Nephron (organoid): ENCODE data around the gene PTPRD.

Source experiments
- H3K27ac Mint-ChIP-seq, 3 experiments: 2 replicates each; pipeline ENCODE4 v1.8.0; 2020; ENCODE audit warnings: mixed read lengths in 3 of 3, mild to moderate bottlenecking in 2 of 3, moderate library complexity in 1 of 3
- H3K27me3 Mint-ChIP-seq: 2 replicates; pipeline ENCODE4 v1.8.0; 2021; ENCODE audit warnings: low read depth, mild to moderate bottlenecking, moderate library complexity, mixed read lengths
- H3K36me3 Mint-ChIP-seq: 2 replicates; pipeline ENCODE4 v1.8.0; 2020; ENCODE audit warnings: low read depth, mixed read lengths
- H3K4me1 Mint-ChIP-seq: 2 replicates; pipeline ENCODE4 v1.8.0; 2020; ENCODE audit warnings: mixed read lengths
- H3K4me3 Mint-ChIP-seq, 3 experiments: 2 replicates each; pipeline ENCODE4 v1.8.0; 2020; ENCODE audit warnings: mild to moderate bottlenecking in 3 of 3, mixed read lengths in 3 of 3, moderate library complexity in 2 of 3
- H3K9me3 Mint-ChIP-seq: 2 replicates; pipeline ENCODE4 v1.8.0; 2020; ENCODE audit warnings: mixed read lengths
- CTCF ChIP-seq, 3 experiments: fragments of 200-600 bp; sonication (generic); IDR thresholded peaks; one replicate each; pipeline ENCODE4 v1.5.0; 2021; ENCODE audit warnings: antibody characterized with exemption in 3 of 3; ENCODE audit not compliant: unreplicated experiment in 3 of 3

PTPRD gene

GRCh38 chr9:8963885-8964284, 1648.9 kb downstream of the PTPRD start:
- Mint-ChIP-seq H3K27ac (no peak overlapping the region), H3K9me3 (peaks cover 7% of the 10 kb centered on the region), H3K36me3 (no peaks in the 10 kb centered on the region), H3K4me3 (no peak overlapping the region), H3K4me1 (peaks cover 5% of the 10 kb centered on the region), H3K27me3 (peaks cover 4% of the 10 kb centered on the region)
- no peak for TF ChIP-seq CTCF (IDR thresholded peaks at IDR 0.05; ENCODE audit: unreplicated experiment in 3 of 3)

GRCh38 chr9:8962084-8962483, 1650.7 kb downstream of the PTPRD start:
- no peak overlapping the region for H3K27ac Mint-ChIP-seq
- H3K4me1 Mint-ChIP-seq: peaks cover 13% of the 10 kb centered on the region
- H3K4me3 Mint-ChIP-seq: no peak overlapping the region
- TF ChIP-seq CTCF (IDR thresholded peaks at IDR 0.05; ENCODE audit: unreplicated experiment in 3 of 3): no peak
- peaks cover 4% of the 10 kb centered on the region for H3K27me3 Mint-ChIP-seq
- peaks cover 7% of the 10 kb centered on the region for H3K9me3 Mint-ChIP-seq
- no peaks in the 10 kb centered on the region for H3K36me3 Mint-ChIP-seq

- no peaks in the 10 kb centered on the region for H3K27me3 Mint-ChIP-seq
- H3K4me3 Mint-ChIP-seq: no peak overlapping the region
- peaks cover 3% of the 10 kb centered on the region for H3K9me3 Mint-ChIP-seq
- no peak for TF ChIP-seq CTCF (IDR thresholded peaks at IDR 0.05; ENCODE audit: unreplicated experiment in 3 of 3)
- no peaks in the 10 kb centered on the region for H3K36me3 Mint-ChIP-seq
- peaks cover 18% of the 10 kb centered on the region for H3K4me1 Mint-ChIP-seq
- H3K27ac Mint-ChIP-seq: no peak overlapping the region
Observed at GRCh38 chr9:8961186-8961851, 1651.5 kb downstream of the PTPRD start.

GRCh38 chr9:8960254-8960653, 1652.5 kb downstream of the PTPRD start:
- no peaks in the 10 kb centered on the region for H3K27me3 Mint-ChIP-seq
- TF ChIP-seq CTCF (IDR thresholded peaks at IDR 0.05; ENCODE audit: unreplicated experiment in 3 of 3): no peak
- peaks cover 25% of the 10 kb centered on the region for H3K4me1 Mint-ChIP-seq
- no peaks in the 10 kb centered on the region for H3K36me3 Mint-ChIP-seq
- no peak overlapping the region for H3K4me3 Mint-ChIP-seq
- no peaks in the 10 kb centered on the region for H3K9me3 Mint-ChIP-seq
- no peak overlapping the region for H3K27ac Mint-ChIP-seq

- Mint-ChIP-seq H3K27ac (no peak overlapping the region), H3K4me3 (no peak overlapping the region), H3K36me3 (no peaks in the 10 kb centered on the region), H3K4me1 (peaks cover 31% of the 10 kb centered on the region), H3K27me3 (no peaks in the 10 kb centered on the region), H3K9me3 (no peaks in the 10 kb centered on the region)
- TF ChIP-seq CTCF (IDR thresholded peaks at IDR 0.05; ENCODE audit: unreplicated experiment in 3 of 3): no peak
Observed at GRCh38 chr9:8958358-8958757, 1654.4 kb downstream of the PTPRD start.

GRCh38 chr9:8955315-8955714, 1657.5 kb downstream of the PTPRD start:
- no peaks in the 10 kb centered on the region for H3K9me3 Mint-ChIP-seq
- H3K27me3 Mint-ChIP-seq: no peaks in the 10 kb centered on the region
- H3K27ac Mint-ChIP-seq: no peak overlapping the region
- no peaks in the 10 kb centered on the region for H3K36me3 Mint-ChIP-seq
- no peak overlapping the region for H3K4me3 Mint-ChIP-seq
- TF ChIP-seq CTCF (IDR thresholded peaks at IDR 0.05; ENCODE audit: unreplicated experiment in 3 of 3): no peak
- H3K4me1 Mint-ChIP-seq: peaks cover 31% of the 10 kb centered on the region
